GM19351 (cell line): ENCODE data around the gene EPHB1.
A peak's percentile ranks its signal among the peaks of the same experiment; 100 is the strongest.

ENCODE experiments used
- ATAC-seq: cut with Tn5 transposase; IDR thresholded peaks from one replicate; pipeline ENCODE4 v1.9.1; 2021; ENCODE audit warnings: mild to moderate bottlenecking, moderate library complexity; ENCODE audit not compliant: unreplicated experiment

The EPHB1 gene

DNA sequence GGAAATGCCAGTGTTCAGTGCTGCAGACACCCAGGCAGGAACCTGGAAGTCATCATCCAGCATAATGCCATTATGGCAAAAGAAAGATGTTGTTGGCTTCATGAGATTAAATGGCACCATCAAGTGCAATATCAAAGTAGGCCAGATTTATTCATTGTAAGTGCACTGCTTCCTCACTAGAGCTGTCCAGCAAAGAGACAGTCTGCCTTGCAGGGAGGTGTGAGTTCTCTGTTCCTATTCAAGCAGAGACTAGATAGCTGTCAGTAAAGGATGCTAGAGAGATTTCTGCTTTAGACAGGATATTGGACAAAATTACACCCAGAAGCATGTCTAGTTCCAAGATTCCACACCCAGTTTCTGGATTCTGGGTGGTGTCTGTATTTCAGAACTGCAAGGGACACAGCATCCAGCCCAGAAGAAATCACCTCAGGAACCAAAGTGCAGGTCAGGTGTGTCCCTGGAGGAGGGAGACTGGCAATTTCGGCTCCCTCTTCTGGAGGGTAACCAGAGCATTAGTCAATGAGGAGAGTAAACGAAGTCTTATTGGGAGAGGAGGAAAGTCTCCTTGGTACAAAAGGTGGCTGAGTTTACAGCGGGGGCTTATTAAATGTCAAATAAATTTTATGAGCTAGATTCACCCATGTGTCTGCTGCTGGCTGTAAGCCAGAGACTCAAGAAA, 377.3 kb downstream of the EPHB1 start:
- ATAC-seq: no peak

DNA sequence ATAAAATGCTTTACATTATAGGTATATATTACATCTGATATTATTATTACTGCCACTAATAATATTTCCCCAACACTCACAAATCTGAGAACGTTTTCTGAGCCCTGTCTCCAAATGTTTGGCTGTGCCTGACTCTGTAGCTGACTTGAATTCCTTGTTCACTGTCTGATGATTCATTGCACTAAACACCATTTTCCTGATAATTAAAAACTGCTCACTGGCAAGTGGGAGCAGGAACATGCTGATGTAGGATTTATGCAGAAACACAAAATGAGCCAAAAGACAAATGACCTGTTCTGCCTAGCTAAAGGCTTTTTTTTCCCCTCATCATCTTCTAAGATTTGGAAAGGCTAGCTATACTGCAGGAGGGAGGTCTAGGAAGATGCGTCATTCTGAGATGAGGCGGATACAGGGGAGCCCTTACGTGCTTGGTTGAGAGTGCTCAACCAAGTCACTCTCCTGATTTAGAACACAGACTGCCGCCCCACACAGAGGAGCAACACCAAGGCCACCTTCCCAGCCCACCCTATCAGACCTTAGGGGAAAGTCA, 380.7 kb downstream of the EPHB1 start:
- ATAC-seq: no peak

DNA sequence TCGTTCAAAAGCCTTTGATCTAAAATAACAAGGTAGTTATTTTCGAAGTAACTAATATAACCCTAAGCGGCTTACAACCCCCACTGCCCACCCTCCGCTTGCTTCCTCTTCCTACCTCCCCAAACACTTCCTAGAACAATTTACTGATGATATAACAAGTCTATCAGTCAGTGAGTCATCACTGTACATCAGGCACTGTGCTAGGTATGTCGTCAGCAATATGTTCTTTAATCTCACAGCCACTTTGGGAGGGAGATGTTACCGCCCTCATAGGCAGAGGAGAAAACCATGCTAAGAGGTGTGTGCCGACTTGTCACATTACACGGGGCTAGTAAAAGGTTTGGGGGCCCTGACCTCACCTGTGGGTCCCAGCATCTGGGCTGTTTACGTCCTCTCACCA, 381.8 kb downstream of the EPHB1 start:
- no peak for ATAC-seq

DNA sequence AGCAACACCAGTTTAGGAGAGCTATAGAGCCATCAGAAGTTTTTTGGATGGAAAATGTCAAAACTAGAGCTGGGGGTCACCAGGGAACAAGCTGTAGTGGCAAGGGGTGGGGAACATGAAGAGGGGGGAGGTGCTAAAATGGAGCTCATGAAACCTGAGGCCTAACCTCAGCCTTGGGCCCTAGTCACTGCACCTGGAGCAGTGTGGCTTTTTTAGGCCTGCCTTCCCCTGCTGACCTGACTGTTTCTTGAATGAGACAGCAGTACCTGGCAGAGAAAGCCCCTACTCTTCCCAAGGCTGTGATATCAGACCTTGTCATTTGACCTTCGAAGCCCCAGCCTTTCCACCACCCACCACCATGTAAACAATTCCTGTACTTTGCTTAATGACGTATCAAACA, 383.5 kb downstream of the EPHB1 start:
- no peak for ATAC-seq

DNA sequence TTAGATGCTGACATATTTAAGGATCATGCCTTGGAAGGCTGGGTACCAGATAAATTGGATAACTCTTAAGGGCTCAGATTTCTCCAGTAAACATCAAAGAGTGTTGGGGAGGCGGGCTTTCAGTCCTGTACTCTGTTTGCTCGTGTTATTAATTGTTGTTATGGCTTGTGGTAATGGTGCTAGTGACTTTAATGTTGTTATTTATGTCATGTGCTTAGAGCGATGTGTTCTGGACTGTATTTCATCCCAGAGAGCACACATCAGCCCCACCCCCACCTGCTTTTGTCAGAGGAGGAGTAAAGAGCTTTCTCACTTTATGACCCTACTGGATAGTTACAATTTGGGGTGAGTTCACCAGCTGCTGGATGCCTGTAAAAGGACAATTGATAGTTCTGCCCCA, 386.3 kb downstream of the EPHB1 start:
- ATAC-seq: no peak

DNA sequence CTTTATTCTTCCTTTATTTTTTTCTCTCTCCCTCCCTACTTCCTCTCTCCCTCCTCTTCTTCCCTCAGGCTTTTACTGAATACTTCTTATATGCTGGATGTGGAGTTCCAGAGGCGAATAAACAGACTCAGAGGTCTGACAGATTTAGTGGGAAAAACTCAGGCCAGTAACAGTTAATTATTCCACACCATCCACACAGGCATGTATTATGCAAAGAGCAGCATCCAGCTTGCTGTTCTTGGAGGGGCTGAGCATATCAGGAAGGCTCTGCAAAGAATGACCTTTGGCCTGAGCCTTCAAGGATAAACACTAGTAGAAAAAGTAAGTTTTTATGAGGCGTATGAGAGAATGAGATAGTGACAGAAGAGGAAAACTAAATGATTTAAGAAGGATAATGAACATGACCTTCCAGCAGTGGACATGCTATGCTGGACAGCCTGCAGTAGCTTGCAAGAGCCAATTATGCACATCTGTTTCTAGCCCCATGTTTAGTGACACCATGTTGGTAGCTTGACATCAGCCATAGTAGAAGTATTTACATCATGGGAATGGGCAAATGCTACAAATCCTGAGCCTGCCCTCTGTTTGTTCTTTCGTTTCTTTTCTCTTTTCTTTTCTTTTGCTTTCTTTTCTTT, 387.4 kb downstream of the EPHB1 start:
- no peak for ATAC-seq

DNA sequence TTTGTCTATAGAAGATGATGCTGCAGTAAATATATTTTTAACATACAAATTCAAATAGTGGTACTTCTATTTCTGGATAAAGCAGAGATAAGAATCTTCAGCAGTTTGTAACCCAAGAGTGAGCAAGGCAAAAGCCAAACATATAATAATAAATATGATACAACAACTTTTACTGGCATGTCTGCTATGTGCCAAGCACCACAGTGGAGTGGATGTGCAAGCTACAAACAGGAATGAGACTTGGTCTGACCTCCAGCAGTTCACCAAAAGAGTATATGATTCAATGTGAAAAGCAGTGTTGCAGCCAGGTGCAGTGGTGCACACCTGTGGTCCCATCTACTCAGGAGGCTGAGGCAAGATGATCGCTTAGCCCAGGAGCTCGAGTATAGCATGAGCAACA, 395.6 kb downstream of the EPHB1 start:
- ATAC-seq: no peak

DNA sequence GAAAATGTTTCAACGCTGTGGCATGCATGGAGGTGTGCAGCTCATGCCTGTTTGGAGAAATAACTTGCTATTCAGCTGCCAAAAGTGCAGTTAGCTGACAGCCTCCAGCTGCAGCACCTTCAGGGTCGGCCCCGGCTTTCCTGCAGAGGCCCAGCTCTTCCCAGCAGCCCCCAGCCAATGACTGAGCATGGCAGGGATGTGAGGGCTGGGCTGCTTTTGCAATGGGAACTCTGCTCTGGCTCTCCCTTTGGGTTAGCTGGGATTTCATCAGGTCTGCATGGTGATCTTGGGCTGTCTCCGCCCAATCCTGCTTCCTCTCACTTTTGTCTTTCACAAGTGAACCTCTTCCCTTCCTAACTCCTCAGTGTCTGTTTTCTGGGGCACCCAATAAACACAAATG, 396.6 kb downstream of the EPHB1 start:
- no peak for ATAC-seq

DNA sequence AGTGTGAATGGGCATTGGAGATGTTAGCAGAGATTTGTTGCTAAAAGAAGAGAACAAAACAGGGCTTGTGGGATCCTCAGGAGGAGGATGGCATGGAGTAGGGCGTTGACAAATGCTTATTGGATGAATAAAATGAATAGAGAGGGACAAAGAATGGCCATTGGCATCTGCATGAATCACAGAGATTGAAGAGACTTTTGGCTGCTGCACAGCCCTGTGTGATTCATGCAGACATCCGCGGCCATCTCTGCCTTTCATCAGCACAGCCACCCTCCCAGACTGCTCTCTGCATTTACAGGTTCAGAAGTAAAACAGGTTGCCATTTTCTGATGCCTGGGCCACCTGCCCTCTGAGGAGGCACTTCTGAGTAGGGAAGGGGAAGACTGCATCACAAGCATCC, 397.9 kb downstream of the EPHB1 start:
- no peak for ATAC-seq

DNA sequence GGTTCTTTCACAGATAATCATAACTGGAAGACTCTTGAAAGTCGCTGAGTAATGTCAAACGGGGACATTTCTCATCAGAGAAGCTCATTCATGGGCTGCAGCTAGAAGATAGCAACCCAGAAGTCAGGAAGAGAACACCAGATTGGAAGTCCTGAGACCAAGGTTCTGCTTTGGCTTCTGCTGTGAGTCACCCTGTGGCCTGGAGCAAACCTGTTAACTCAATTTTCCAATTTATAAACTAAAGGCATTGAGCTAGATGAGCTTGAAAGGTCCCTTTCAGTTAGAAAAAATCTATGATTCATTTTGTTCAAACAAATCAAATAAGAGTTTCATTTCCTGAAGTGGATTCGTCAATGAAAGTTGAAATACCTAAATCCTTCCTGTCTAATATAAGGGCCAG, 402.2 kb downstream of the EPHB1 start:
- peak; percentile 62 for ATAC-seq

DNA sequence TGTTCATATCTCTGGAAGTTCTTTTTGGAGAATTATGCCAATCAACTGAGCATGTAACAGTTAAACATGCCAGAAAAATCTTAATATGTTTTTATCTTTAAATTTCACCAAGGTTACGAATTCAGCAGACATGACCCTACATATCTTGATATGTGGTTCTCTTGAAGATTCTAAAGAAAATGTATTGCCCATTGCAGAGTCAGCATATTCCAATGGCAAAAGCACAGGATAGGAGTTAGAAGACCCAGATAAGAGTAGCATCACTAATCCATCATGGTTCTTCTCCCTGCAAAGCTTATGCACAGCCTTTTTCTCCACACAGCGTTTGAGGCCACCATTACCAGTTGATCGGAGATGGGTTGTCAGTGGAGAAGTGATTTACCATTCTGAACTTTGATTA, 402.8 kb downstream of the EPHB1 start:
- ATAC-seq: no peak

DNA sequence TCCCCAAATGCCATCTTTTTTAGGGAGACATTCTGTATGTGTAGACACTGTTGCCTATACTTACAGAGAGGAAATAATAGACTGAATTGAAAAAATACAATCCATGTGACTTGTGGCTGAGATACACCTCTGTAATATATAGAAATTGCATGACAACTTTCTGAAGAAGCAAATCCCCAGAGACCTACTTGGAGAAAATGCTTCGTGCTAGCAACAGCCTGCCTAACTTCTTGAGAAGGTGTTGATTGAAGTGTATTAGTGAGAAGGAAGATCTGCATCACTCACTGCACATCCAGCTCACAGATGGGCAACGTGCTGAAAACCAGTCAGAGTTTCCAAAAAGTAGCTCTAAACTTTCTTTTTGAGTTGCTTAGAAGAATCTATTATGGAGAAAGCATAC, 404.1 kb downstream of the EPHB1 start:
- peak; percentile 51 for ATAC-seq

DNA sequence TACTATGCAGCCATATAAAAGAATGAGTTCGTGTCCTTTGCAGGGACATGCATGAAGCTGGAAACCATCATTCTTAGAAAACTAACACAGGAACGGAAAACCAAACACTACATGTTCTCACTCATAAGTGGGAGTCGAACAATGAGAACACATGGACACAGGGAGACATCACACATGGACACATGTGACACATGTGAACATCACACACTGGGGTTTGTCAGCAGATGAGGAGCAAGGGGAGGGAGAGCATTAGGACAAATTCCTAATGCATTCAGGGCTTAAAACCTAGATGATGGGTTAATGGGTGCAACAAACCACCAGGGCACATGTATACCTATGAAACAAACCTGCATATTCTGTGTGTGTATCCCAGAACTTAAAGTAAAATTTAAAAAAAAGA, 408.0 kb downstream of the EPHB1 start:
- no peak for ATAC-seq

DNA sequence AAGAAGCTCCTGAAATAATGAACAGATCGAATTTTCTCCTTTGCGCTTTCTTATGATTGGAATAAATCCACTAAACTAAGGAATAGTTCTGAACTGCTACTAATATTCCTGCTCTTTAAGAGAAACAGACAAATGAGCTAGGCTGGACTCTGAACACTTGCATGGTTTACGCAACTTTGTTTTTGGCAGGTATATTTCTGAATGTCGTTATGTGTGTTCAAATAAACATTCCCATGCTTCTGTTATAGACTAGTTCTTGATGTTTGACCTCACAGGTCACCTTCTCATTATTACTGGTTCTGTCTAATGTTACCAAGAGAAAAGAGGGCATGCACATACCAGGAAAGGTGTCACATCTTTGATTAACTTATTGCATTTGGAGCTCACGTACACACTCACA, 418.2 kb downstream of the EPHB1 start:
- ATAC-seq: no peak

DNA sequence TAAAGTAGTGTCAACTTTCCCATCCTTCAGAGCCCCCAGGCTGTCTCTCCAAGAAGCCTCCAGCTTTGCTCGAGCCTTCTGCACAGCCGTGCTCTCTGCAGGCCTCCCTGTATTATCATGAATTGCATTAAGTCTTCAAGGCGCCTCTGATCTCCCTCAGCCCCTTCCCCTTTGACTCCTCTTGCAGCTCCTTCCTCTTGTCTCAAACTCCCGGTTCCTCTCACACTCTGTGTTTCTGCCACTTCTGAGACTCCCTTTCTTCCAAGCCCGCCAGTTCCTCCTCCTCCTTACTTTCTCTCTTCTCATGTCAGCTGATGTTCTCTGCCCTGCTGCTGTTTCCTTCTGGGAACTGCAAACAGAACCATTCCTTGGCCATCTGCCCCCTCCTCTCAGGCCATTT, 418.8 kb downstream of the EPHB1 start:
- ATAC-seq: no peak

DNA sequence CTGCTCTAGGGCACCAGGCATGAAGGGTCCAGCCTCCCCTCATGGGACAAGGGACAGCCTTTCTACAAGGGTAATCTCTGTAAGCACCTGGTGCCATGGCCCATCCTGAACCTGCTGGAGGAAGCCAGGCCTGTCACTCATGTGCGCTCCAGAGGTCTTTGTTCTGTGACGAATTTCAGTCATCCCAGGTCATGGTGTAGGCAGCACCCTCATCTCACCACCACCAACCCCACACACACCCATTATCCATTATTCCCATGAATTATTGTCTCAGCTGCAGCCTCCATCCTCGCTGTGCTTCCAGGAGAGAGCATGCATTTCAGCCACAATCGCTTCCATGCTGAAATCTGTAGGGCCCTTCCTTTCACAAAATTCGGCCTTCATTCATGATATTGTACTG, 419.3 kb downstream of the EPHB1 start:
- ATAC-seq: no peak

DNA sequence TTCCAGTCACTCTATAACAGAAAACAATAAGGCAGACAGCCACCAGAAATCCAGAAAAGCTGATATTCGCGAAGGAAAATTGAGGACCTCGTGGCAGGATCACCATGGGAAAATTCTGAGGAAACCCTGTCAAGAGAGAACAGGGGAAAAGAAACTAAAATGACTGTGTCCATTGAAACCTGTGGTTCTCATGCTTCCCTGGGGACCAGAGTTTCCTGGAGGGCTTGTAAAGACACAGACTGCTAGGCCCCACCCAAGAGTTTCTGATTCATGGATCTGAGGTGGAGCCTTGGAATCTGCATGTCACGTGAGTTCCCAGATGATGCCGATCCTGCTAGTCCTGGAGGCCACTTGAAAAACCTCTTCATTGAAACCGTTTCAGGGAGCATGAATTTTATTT, 420.5 kb downstream of the EPHB1 start:
- ATAC-seq: no peak

DNA sequence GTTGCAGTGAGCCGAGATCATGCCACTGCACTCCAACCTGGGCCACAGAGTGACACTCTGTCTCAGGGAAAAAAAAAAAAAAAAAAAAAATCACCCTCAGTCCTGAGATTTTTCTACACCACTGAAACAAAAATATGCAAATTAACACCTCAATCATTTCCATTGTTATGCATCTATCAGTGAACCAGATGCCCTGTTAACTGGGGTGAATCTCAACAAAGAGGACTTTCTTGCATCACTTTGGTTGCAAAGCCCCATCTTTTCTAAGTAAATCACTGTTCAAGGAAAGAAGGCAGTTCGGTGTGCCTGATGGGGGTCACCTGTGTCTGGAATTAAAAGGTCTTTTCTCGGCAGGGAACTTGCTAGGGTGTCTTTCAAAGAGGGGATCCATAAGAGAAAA, 421.6 kb downstream of the EPHB1 start:
- no peak for ATAC-seq

DNA sequence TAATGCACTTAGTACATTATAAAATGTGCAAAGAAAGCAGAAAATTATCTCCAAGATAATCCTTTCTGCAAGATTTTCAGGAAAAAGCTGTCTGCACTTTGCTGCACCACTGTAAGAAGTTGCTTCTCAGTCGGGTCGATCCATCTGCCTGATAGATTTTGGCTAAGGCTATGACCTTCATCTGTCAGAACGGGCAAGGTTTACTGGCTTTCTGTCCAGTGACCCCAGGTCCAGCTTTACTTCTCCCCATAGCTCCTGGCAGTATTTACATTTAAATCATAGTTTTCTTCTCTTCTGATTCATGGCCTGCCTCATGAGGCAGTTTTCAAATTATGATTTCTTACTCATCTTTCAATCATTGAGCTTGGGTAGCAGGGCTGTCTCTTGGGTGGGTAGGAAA, 422.7 kb downstream of the EPHB1 start:
- no peak for ATAC-seq

DNA sequence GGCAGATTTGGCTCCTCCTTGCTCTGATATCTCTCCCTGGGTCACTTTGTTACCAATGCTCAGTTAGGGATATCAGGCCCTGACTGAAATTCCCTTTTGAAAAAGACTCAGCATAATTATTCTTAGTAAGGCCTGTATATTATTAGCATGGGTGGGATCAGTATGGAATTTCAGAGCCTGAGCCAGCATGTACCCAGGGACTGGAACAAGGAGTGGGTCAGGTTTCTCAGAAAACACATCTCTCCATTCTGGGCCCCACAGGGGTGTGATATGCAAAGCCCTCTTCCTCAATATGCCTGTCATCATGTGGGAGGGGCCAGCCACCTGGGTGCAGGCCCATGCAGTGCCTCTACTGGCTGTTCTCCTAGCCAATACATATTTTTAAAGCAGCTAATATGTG, 423.2 kb downstream of the EPHB1 start:
- ATAC-seq: no peak

DNA sequence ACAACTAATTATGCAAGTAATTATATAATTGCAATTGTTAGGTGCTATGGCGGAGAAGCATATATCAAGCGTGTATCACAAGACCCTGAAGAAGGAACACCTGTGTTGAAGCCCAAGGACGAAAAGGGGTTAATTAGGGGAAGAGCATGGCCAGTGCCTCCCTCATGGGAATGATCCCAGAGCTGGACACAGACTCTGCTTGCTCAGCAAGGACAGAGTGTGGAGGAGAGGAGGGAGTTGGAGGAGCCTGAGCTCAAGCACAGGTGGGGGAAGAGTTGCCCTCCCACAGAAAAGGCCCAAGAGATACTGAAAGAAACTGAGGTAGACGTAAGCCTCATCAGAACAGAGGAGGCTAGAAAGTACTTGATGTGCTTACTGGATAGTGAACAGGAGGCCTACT, 423.7 kb downstream of the EPHB1 start:
- ATAC-seq: no peak

DNA sequence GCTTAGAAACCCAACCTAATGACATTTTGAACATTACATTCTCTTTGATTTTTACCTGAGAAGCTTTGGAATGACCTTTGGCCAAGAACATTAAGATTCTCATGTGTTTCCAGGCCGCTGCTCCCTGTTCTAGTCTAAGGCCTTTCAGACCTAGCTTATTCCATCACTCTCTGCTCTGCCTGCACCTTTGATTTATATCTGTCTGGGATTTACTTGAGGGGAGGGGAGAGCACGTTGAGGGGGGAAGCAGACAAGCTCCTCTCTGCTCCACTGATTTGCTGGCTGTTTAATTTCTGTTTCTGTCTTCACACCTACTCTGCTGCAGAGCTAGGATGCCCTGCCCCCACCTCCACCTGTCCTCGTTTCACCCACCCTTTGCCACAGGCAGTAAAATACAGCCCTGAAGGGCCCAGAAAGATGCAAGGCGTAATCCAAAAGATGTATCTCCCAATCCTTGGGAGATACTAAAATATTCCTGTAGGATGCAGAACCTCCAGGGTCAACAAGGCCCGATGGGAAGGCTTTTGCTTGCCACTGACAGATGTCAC, 429.8 kb downstream of the EPHB1 start:
- no peak for ATAC-seq
